Suprapubic skin (tissue), 4 donors: Measurements from ENCODE around the gene MS4A10. TPM values are rescaled to one million over a fixed set of nuclear protein-coding genes. Genes with fewer than 3 reads are reported as not detected.

Source experiments
- DNase-seq, 2 donors: peaks; one replicate each; pipeline ENCODE4 v3.0.0-alpha.2; 2019; ENCODE audit warnings: low spot score in 2 of 2
- H3K27ac ChIP-seq: fragments of 200-600 bp; sonication (generic); one replicate; pipeline ENCODE4 v1.5.1; 2019
- H3K27me3 ChIP-seq: fragments of 200-600 bp; sonication (generic); one replicate; pipeline ENCODE4 v1.5.1; 2019
- H3K36me3 ChIP-seq: fragments of 200-600 bp; sonication (generic); one replicate; pipeline ENCODE4 v1.5.1; 2019
- H3K4me1 ChIP-seq: fragments of 200-600 bp; sonication (generic); one replicate; pipeline ENCODE4 v1.5.1; 2019
- H3K4me3 ChIP-seq: fragments of 200-600 bp; sonication (generic); one replicate; pipeline ENCODE4 v1.5.1; 2019; ENCODE audit warnings: mild to moderate bottlenecking
- H3K9me3 ChIP-seq: fragments of 200-600 bp; sonication (generic); one replicate; pipeline ENCODE4 v1.5.1; 2019
- CTCF ChIP-seq, 2 donors: fragments of 200-600 bp in 1 of 2; fragments of 450-650 bp in 1 of 2; sonication (generic) in 1 of 2; IDR thresholded peaks; one replicate each; pipeline ENCODE4 v1.5.1; 2016 to 2019; ENCODE audit warnings: antibody characterized with exemption in 2 of 2, mild to moderate bottlenecking in 1 of 2, moderate library complexity in 1 of 2
- EP300 ChIP-seq: sonication (generic); formaldehyde crosslinking; IDR thresholded peaks from one replicate; pipeline ENCODE4 v1.6.1; 2017; ENCODE audit warnings: antibody characterized with exemption
- POLR2A ChIP-seq, 2 donors: fragments of 450-650 bp; IDR thresholded peaks; one replicate each; pipeline ENCODE4 v1.6.1; 2017; ENCODE audit warnings: antibody characterized with exemption in 2 of 2, mild to moderate bottlenecking in 2 of 2, moderate library complexity in 2 of 2
- POLR2AphosphoS5 ChIP-seq, 3 donors: sonication (generic); formaldehyde crosslinking; IDR thresholded peaks; one replicate each; pipeline ENCODE4 v1.6.1; 2017; ENCODE audit warnings: antibody characterized with exemption in 3 of 3
- WGBS: methylation state at CpG from one replicate; pipeline ENCODE4 v1.1.5; 2018; 5-methylcytosine and 5-hydroxymethylcytosine counted together
- total RNA-seq, 4 donors: library from RNA; depleted of rRNA; stranded (reverse); fragments of >200 nt; gene quantifications; one replicate each; pipeline ENCODE4 v1.1.0, GENCODE V29; 2016

The MS4A10 gene
- total RNA-seq, 4 donors from 2014 or later, result not detected

GRCh38 chr11:60825118-60825517 lies 40.0 kb downstream of the MS4A10 start:
- Histone ChIP-seq H3K27me3 (no peaks in the 10 kb centered on the region), H3K4me3 (no peak overlapping the region), H3K36me3 (no peaks in the 10 kb centered on the region), H3K9me3 (no peaks in the 10 kb centered on the region), H3K27ac (no peak overlapping the region), H3K4me1 (no peaks in the 10 kb centered on the region)
- WGBS, result 75% methylated on average over 5 of the region's 5 CpGs
- no peak for DNase-seq
- no peak for TF ChIP-seq EP300
- TF ChIP-seq POLR2A (IDR thresholded peaks at IDR 0.05), result no peak
- TF ChIP-seq CTCF (IDR thresholded peaks at IDR 0.05), result no peak
- TF ChIP-seq POLR2AphosphoS5 (IDR thresholded peaks at IDR 0.05), result no peak

- TF ChIP-seq CTCF (IDR thresholded peaks at IDR 0.05) (no peak), POLR2AphosphoS5 (IDR thresholded peaks at IDR 0.05) (no peak), POLR2A (IDR thresholded peaks at IDR 0.05) (no peak)
- Histone ChIP-seq H3K36me3 (no peaks in the 10 kb centered on the region), H3K4me1 (no peaks in the 10 kb centered on the region), H3K27ac (no peak overlapping the region), H3K27me3 (no peaks in the 10 kb centered on the region), H3K4me3 (no peak overlapping the region), H3K9me3 (no peaks in the 10 kb centered on the region)
- no peak for DNase-seq
- 86% methylated on average over 5 of the region's 6 CpGs for WGBS
Observed at GRCh38 chr11:60825790-60826189, 40.7 kb downstream of the MS4A10 start.

GRCh38 chr11:60830478-60831142 lies 45.5 kb downstream of the MS4A10 start:
- Histone ChIP-seq H3K4me1 (peaks cover 5% of the 10 kb centered on the region), H3K27me3 (peaks cover 6% of the 10 kb centered on the region), H3K4me3 (no peak overlapping the region), H3K27ac (no peak overlapping the region), H3K9me3 (no peaks in the 10 kb centered on the region), H3K36me3 (no peaks in the 10 kb centered on the region)
- no peak for DNase-seq
- WGBS, result 38% methylated on average over 10 of the region's 10 CpGs
- no peak for TF ChIP-seq POLR2A (IDR thresholded peaks at IDR 0.05)
- no peak for TF ChIP-seq POLR2AphosphoS5 (IDR thresholded peaks at IDR 0.05)
- no peak for TF ChIP-seq CTCF (IDR thresholded peaks at IDR 0.05)
- no peak for TF ChIP-seq EP300

- Histone ChIP-seq H3K9me3 (no peaks in the 10 kb centered on the region), H3K27me3 (peaks cover 6% of the 10 kb centered on the region), H3K4me1 (peaks cover 5% of the 10 kb centered on the region), H3K4me3 (no peak overlapping the region), H3K27ac (no peak overlapping the region), H3K36me3 (no peaks in the 10 kb centered on the region)
- TF ChIP-seq POLR2AphosphoS5 (IDR thresholded peaks at IDR 0.05) (no peak), CTCF (IDR thresholded peaks at IDR 0.05) (peak; percentile 87 to 88)
- DNase-seq, result peak; percentile 83 to 90
- WGBS, result 10% methylated on average over 6 of the region's 8 CpGs
Observed at GRCh38 chr11:60831143-60831500, 46.0 kb downstream of the MS4A10 start.

GRCh38 chr11:60831501-60832079 lies 46.5 kb downstream of the MS4A10 start:
- Histone ChIP-seq H3K27me3 (peaks cover 6% of the 10 kb centered on the region), H3K9me3 (no peaks in the 10 kb centered on the region), H3K27ac (no peak overlapping the region), H3K36me3 (no peaks in the 10 kb centered on the region), H3K4me1 (peaks cover 5% of the 10 kb centered on the region), H3K4me3 (no peak overlapping the region)
- TF ChIP-seq POLR2AphosphoS5 (IDR thresholded peaks at IDR 0.05), result no peak
- no peak for TF ChIP-seq EP300
- no peak for TF ChIP-seq POLR2A (IDR thresholded peaks at IDR 0.05)
- TF ChIP-seq CTCF (IDR thresholded peaks at IDR 0.05), result no peak
- DNase-seq, result no peak
- WGBS, result 31% methylated on average over 7 of the region's 7 CpGs
